Keratinocyte (primary cell): ENCODE data around the gene TMEM33.

ENCODE experiments used
- EZH2 ChIP-seq: IDR thresholded peaks from one replicate; pipeline ENCODE4 v1.6.1; 2012; ENCODE audit warnings: inconsistent platforms, mild to moderate bottlenecking, low read length, moderate library complexity
- TF ChIP-seq, protein P1 (sequence below), 3 experiments: IDR thresholded peaks in 1 of 3; conservative IDR thresholded peaks in 1 of 3; optimal IDR thresholded peaks in 1 of 3; 2 replicates in 2 of 3; 3 replicates in 1 of 3; pipeline versions ENCODE3 to v1.5.1; 2011; ENCODE audit warnings: low read length in 3 of 3, mild to moderate bottlenecking in 3 of 3, moderate library complexity in 2 of 3, control low read depth in 1 of 3, inconsistent platforms in 1 of 3; ENCODE audit not compliant: insufficient read depth in 2 of 3; ENCODE audit errors: extremely low read depth in 1 of 3

DNA sequence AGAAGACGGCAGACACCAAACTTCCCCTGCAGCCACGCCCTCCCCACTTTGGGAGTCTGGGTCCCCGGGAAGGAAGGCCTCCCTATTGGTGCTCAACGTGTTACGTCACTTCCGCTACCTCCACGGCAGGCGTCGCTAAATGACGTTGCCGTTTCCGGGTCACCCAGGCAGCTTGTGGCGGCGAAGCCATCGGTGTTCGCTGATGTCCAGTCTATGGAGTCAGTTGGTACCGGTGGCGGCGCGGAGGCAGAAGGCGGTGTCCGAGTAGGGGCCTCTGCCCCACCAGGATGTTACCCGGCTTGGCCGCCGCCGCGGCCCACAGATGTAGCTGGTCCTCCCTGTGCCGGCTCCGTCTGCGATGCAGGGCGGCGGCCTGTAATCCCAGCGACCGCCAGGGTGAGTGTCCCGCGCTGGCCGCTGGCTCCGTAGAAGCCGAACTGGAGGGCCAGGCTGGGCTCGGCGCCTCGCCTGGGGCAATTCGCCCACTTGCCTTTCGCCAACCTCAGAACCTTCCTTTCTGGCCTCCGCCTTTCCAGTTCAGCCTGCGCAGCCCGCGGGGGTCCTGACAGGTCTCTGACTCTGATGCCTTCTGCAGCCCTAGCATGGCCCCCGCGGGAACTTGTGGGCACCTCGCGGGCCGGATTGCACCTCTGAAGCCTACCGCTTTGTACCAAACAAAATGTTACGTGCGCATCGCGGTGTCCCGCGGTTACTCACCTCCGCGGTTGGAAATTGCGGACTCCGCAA, 55.3 kb downstream of the TMEM33 start, which contains the start of gene SLC30A9:
- TF ChIP-seq, protein P1, sequence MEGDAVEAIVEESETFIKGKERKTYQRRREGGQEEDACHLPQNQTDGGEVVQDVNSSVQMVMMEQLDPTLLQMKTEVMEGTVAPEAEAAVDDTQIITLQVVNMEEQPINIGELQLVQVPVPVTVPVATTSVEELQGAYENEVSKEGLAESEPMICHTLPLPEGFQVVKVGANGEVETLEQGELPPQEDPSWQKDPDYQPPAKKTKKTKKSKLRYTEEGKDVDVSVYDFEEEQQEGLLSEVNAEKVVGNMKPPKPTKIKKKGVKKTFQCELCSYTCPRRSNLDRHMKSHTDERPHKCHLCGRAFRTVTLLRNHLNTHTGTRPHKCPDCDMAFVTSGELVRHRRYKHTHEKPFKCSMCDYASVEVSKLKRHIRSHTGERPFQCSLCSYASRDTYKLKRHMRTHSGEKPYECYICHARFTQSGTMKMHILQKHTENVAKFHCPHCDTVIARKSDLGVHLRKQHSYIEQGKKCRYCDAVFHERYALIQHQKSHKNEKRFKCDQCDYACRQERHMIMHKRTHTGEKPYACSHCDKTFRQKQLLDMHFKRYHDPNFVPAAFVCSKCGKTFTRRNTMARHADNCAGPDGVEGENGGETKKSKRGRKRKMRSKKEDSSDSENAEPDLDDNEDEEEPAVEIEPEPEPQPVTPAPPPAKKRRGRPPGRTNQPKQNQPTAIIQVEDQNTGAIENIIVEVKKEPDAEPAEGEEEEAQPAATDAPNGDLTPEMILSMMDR (optimal IDR thresholded peaks at IDR 0.05 in 1 of 3, IDR thresholded peaks at IDR 0.05 in 1 of 3, conservative IDR thresholded peaks at IDR 0.05 in 1 of 3; ENCODE audit: extremely low read depth in 1 of 3, insufficient read depth in 2 of 3, low read length in 3 of 3): peak in 1 of 3 experiments; percentile 20
- no peak for TF ChIP-seq EZH2
